ENCODE results near the gene KLHL29.
A peak's percentile ranks its signal among the peaks of the same experiment; 100 is the strongest.
"Not testable (repeated sequence)": the region's sequence is repeated elsewhere in the genome, so short reads cannot be mapped to it uniquely, and the experiment has no call there.

Gene KLHL29

GRCh38 chr2:23384551-23385343, at the start of gene KLHL29:
Gene KLHL29 (plus strand): TSS chr2:23385179. CDS start chr2:23562197, 177,018 bp downstream.
- peak; percentile 48 for DNase-seq (ENCODE audit: low read depth)

GRCh38 chr2:23335550-23335949, 49.4 kb upstream of the KLHL29 start:
- DNase-seq (ENCODE audit: low read depth) = no peak

- no peak for DNase-seq (ENCODE audit: low read depth)
Observed at GRCh38 chr2:23342075-23342474, 42.9 kb upstream of the KLHL29 start.

- no peak for DNase-seq (ENCODE audit: low read depth)
Observed at GRCh38 chr2:23346029-23346428, 39.0 kb upstream of the KLHL29 start.

- DNase-seq (ENCODE audit: low read depth) = no peak
Observed at GRCh38 chr2:23346781-23347180, 38.2 kb upstream of the KLHL29 start.

GRCh38 chr2:23347471-23348092, 37.4 kb upstream of the KLHL29 start:
- no peak for DNase-seq (ENCODE audit: low read depth)

- DNase-seq (ENCODE audit: low read depth) = not testable (repeated sequence)
Observed at GRCh38 chr2:23348093-23348481, 36.9 kb upstream of the KLHL29 start.

GRCh38 chr2:23349508-23349907, 35.5 kb upstream of the KLHL29 start:
- no peak for DNase-seq (ENCODE audit: low read depth)

- DNase-seq (ENCODE audit: low read depth) = no peak
Observed at GRCh38 chr2:23350041-23350791, 34.8 kb upstream of the KLHL29 start.

- no peak for DNase-seq (ENCODE audit: low read depth)
Observed at GRCh38 chr2:23350792-23351355, 34.1 kb upstream of the KLHL29 start.

- peak; percentile 54 for DNase-seq (ENCODE audit: low read depth)
Observed at GRCh38 chr2:23351388-23352141, 33.4 kb upstream of the KLHL29 start.

GRCh38 chr2:23354554-23354953, 30.4 kb upstream of the KLHL29 start:
- no peak for DNase-seq (ENCODE audit: low read depth)

GRCh38 chr2:23355001-23355400, 30.0 kb upstream of the KLHL29 start:
- no peak for DNase-seq (ENCODE audit: low read depth)

- no peak for DNase-seq (ENCODE audit: low read depth)
Observed at GRCh38 chr2:23356711-23357110, 28.3 kb upstream of the KLHL29 start.

GRCh38 chr2:23359631-23360567, 25.1 kb upstream of the KLHL29 start:
- DNase-seq (ENCODE audit: low read depth) = no peak

GRCh38 chr2:23360571-23361125, 24.3 kb upstream of the KLHL29 start:
- no peak for DNase-seq (ENCODE audit: low read depth)

GRCh38 chr2:23361152-23361551, 23.8 kb upstream of the KLHL29 start:
- no peak for DNase-seq (ENCODE audit: low read depth)

- no peak for DNase-seq (ENCODE audit: low read depth)
Observed at GRCh38 chr2:23363268-23363667, 21.7 kb upstream of the KLHL29 start.

- DNase-seq (ENCODE audit: low read depth) = no peak
Observed at GRCh38 chr2:23363831-23364230, 21.1 kb upstream of the KLHL29 start.

GRCh38 chr2:23366720-23367119, 18.3 kb upstream of the KLHL29 start:
- no peak for DNase-seq (ENCODE audit: low read depth)
